ENCODE measurements around the gene HES5.

HES5 gene

DNA sequence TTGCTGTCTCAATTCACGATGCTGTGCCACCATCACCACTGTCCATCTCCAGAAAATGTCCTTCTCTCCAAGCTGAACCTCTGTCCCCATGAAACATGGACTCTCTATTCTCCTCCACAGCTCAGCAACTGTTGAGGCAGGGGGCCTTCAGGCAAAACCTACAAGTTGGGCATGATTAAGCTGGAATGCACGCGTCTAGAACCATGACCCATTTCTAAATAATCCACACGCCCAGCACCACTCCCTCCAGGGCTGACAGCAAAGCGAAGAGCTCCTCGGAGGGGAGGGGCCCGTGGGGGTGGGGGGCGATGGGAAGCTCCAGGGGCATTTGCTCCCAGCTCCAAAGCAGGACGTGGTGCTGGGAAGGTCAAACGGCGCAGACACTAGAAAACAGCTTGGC is 3.3 kb upstream of the HES5 start:
- H3K4me1 ChIP-seq (ENCODE audit: control insufficient read depth, low read length) = no peaks in the 10 kb centered on the region
- no peaks in the 10 kb centered on the region for H3K9me2 ChIP-seq (replicated peaks; ENCODE audit: control insufficient read depth, low read length)
- H3K4me2 ChIP-seq (ENCODE audit: low read length) = no peak overlapping the region
- TF ChIP-seq EZH2phosphoT487 (IDR thresholded peaks at IDR 0.05; ENCODE audit: borderline replicate concordance, low read length) = no peak
- TF ChIP-seq, protein P1, sequence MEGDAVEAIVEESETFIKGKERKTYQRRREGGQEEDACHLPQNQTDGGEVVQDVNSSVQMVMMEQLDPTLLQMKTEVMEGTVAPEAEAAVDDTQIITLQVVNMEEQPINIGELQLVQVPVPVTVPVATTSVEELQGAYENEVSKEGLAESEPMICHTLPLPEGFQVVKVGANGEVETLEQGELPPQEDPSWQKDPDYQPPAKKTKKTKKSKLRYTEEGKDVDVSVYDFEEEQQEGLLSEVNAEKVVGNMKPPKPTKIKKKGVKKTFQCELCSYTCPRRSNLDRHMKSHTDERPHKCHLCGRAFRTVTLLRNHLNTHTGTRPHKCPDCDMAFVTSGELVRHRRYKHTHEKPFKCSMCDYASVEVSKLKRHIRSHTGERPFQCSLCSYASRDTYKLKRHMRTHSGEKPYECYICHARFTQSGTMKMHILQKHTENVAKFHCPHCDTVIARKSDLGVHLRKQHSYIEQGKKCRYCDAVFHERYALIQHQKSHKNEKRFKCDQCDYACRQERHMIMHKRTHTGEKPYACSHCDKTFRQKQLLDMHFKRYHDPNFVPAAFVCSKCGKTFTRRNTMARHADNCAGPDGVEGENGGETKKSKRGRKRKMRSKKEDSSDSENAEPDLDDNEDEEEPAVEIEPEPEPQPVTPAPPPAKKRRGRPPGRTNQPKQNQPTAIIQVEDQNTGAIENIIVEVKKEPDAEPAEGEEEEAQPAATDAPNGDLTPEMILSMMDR (IDR thresholded peaks at IDR 0.05; ENCODE audit: low read depth, low read length, poor library complexity, severe bottlenecking) = no peak
- H3K36me3 ChIP-seq (ENCODE audit: control insufficient read depth, low read length) = no peaks in the 10 kb centered on the region
- H3K4me3 ChIP-seq (ENCODE audit: low read length) = no peak overlapping the region
- no peaks in the 10 kb centered on the region for H3F3A ChIP-seq (ENCODE audit: control insufficient read depth, insufficient read depth)
- peaks cover 39% of the 10 kb centered on the region for H3K27me3 ChIP-seq (ENCODE audit: control insufficient read depth, low read length)
- no peaks in the 10 kb centered on the region for H3K9me3 ChIP-seq (ENCODE audit: control insufficient read depth, insufficient read depth, low read length)
- H3K27ac ChIP-seq (ENCODE audit: low read depth, low read length) = no peak overlapping the region
- no peaks in the 10 kb centered on the region for H4K20me1 ChIP-seq (ENCODE audit: control insufficient read depth, insufficient read depth, low read depth, low read length)
- H3K79me2 ChIP-seq (ENCODE audit: control insufficient read depth, low read length) = no peaks in the 10 kb centered on the region

- Histone ChIP-seq H3K4me1 (ENCODE audit: control insufficient read depth, low read length) (no peaks in the 10 kb centered on the region), H3K4me3 (ENCODE audit: low read length) (no peak overlapping the region), H3K79me2 (ENCODE audit: control insufficient read depth, low read length) (no peaks in the 10 kb centered on the region), H3K9me2 (replicated peaks; ENCODE audit: control insufficient read depth, low read length) (no peaks in the 10 kb centered on the region), H3K4me2 (ENCODE audit: low read length) (no peak overlapping the region), H3F3A (ENCODE audit: control insufficient read depth, insufficient read depth) (no peaks in the 10 kb centered on the region), H3K27me3 (ENCODE audit: control insufficient read depth, low read length) (peaks cover 46% of the 10 kb centered on the region), H4K20me1 (ENCODE audit: control insufficient read depth, insufficient read depth, low read depth, low read length) (no peaks in the 10 kb centered on the region), H3K36me3 (ENCODE audit: control insufficient read depth, low read length) (no peaks in the 10 kb centered on the region), H3K9me3 (ENCODE audit: control insufficient read depth, insufficient read depth, low read length) (no peaks in the 10 kb centered on the region), H3K27ac (ENCODE audit: low read depth, low read length) (no peak overlapping the region)
- no peak for TF ChIP-seq EZH2phosphoT487 (IDR thresholded peaks at IDR 0.05; ENCODE audit: borderline replicate concordance, low read length)
- TF ChIP-seq, protein P1 (IDR thresholded peaks at IDR 0.05; ENCODE audit: low read depth, low read length, poor library complexity, severe bottlenecking) = no peak
These were observed 2.6 kb upstream of the HES5 start for GRCh38 chr1:2532485-2533160.

DNA sequence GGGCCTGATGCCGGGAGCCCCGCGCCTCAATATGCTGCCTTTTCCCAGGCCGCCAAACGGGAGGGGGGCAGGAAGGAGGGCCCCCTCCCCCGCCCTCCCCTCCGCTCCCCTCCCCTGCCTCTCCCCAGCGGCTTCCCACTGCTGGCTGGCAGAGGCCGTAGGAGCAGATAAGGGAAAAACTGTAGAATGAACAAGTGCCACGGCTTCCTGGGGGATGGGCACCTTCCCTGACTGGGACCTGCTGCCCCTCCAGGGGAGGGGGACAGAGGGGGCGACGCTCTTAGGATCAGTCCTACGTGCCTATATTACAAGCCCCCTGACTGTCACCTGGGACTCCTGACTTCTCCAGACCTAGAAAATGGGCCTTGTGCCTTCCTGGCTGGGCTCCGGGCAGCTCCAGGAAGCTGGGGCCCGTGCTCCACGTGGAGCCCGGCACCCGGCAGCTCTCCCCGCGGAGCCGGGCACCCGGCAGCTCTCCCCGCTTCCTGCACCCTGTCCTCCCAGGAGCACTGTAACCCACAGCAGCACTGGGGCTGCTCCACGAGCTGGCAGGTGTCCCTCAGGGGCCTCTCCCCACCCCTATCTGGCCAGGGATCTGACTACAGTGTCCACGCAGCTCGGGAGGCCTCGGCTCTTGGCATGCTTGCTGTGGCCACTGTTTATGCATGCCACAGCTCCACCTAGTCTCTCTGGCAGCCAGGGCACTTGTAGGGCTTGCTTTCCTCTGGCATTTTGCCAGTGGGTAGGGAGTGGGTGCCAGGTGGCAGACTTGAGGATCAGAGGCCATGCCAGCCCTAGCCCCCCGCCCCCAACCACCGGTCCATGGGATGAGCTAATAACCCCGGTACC is 674 bp upstream of the HES5 start:
- Histone ChIP-seq H3K4me2 (ENCODE audit: low read length) (no peak overlapping the region), H3K79me2 (ENCODE audit: control insufficient read depth, low read length) (peaks cover 3% of the 10 kb centered on the region), H4K20me1 (ENCODE audit: control insufficient read depth, insufficient read depth, low read depth, low read length) (no peaks in the 10 kb centered on the region), H3K4me3 (ENCODE audit: low read length) (no peak overlapping the region), H3K4me1 (ENCODE audit: control insufficient read depth, low read length) (peaks cover 6% of the 10 kb centered on the region), H3K36me3 (ENCODE audit: control insufficient read depth, low read length) (peaks cover 1% of the 10 kb centered on the region; the same call in 1 of the 2 replicates), H3K27me3 (ENCODE audit: control insufficient read depth, low read length) (peaks cover 56% of the 10 kb centered on the region), H3K9me2 (replicated peaks; ENCODE audit: control insufficient read depth, low read length) (no peaks in the 10 kb centered on the region), H3K9me3 (ENCODE audit: control insufficient read depth, insufficient read depth, low read length) (no peaks in the 10 kb centered on the region), H3K27ac (ENCODE audit: low read depth, low read length) (no peak overlapping the region), H3F3A (ENCODE audit: control insufficient read depth, insufficient read depth) (no peaks in the 10 kb centered on the region)
- peak; percentile 18; the same call in 1 of the 2 replicates for TF ChIP-seq EZH2phosphoT487 (IDR thresholded peaks at IDR 0.05; ENCODE audit: borderline replicate concordance, low read length)
- TF ChIP-seq, protein P1 (IDR thresholded peaks at IDR 0.05; ENCODE audit: low read depth, low read length, poor library complexity, severe bottlenecking) = no peak
